Activated CD8-positive, alpha-beta memory T cell treated with anti-CD3 and anti-CD28 coated beads, Interleukin-2, amount 50 U/mL, for 1 hour (primary cell): ENCODE results near the gene PDE4D.
"Not testable (repeated sequence)": the region's sequence is repeated elsewhere in the genome, so short reads cannot be mapped to it uniquely, and the experiment has no call there.

ENCODE experiments used
- DNase-seq: peaks from one replicate; pipeline ENCODE4 v3.0.0-alpha.2; 2020; ENCODE audit errors: extremely low read depth

PDE4D gene

DNA sequence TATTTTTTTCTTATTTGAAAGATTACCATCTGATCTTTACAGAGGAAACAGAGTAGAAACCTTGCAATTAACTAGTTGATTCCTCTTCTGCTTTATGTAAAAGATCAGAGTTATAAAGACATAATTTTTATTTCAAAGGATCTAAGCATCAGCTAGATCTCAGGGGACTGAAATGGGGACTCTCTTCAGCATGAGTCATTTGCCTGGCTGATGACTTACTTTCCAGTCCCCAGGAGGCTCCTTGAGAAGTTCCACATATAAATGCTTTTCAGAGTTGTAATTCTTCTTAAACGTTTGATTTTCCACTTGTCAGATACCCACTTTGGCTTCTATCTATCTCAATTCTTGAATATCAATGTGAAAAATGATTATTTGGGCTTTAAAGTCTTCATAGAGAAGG lies 921.2 kb downstream of the PDE4D start:
- DNase-seq, result no peak

DNA sequence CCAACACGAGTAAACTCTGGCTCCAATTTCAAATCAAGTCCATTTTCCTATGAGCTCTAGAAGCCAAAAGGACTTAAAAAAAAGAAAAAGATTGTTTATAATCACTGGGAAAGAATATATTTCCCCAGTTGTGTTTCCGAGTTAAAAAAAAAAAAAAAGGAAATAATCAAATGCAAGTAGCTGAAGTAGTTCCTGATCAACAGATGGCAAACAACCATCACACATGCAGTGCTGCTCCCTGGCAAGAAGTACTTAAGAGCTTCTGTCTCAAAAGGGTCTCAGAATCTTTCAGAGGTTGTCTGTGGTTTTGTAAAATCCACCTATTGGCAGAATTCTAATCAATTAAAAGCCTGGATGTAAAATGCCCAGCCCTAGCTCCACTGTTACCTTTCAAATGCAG lies 922.8 kb downstream of the PDE4D start:
- no peak for DNase-seq

DNA sequence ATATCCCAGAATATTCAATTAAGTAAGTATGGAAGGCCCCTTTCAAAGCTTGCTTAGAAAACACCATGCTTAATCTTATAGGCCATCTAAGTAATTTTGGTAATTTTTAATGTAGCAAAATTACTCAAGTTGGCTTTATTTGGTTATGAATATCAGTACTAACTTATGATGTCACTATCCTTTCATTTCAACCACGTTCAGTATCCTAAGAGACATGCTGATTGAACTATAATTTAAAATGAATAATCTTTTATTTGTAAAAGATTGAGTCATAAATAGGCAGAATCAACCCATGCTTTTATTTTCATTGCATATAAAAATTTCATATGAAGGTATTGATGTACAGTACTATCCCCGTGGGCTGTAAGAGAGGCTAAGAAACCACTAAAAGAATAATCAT lies 923.7 kb downstream of the PDE4D start:
- DNase-seq, result no peak

DNA sequence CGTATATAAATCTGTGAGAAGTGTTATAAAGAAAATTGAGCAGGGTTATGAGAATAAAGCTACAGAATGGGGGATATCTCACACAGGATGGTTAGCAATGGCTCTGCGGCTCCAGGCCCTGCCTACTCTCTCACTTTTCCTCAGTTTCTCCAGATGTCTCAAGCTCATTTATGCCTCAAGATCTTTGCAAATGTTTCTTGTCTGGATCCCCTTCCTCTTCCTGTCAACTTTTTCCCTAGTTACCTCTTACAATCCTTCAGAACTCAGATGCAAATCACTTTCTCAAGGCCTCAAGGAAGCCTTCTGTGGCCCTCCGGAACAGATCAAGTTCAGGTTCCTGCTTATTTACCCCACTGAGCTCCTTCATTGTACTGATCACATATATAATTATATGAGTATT lies 924.3 kb downstream of the PDE4D start:
- no peak for DNase-seq

DNA sequence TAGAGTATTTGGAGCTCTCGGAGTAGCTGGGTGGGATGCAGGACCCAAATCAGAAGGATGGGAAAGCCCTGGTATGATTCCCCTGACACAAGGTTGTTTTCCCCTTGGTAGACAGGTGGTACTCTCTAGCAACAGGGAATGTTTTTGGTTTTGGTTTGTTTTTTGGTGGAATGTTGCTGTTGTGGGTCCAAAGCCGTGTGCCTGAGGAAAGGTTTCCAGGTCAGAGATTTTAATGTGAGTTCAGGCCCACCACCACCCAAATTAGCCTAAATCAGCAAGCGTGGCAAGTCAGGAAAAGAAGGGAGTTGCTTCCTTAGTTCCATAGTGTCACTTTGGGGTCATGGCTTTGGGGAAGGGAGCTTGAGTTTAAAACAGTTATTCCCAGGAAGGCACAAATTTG lies 925.2 kb downstream of the PDE4D start:
- no peak for DNase-seq

DNA sequence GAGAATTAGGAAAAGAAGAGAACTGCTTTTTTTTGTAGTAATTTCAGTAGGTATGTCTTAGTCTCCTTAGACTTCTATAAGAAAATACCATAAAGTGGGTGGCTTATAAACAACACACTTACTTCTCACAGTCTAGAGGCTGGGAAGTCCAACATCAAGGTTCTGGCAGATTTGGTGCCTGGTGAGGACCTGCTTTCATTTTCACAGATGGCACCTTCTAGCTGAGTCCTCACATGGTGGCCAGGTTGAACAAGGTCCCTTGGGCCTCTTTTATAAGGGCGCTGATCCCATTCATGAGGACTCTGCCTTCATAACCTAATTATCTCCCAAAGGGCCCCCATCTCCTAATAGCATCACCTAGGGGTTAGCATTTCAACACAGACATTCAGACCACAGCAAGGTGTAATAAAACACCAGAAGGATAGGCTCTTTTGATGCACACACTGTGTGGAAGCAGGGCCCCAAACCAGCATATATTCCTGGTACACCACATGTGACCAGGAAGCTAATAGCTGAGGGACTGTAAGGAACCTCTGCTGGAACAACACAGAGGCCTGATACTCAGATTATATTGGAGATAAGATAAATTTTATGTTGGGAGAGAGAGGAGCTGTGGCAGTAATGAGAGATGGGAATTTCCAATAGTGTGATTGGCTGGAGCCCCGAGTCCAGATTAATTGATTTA lies 925.8 kb downstream of the PDE4D start:
- DNase-seq, result no peak

DNA sequence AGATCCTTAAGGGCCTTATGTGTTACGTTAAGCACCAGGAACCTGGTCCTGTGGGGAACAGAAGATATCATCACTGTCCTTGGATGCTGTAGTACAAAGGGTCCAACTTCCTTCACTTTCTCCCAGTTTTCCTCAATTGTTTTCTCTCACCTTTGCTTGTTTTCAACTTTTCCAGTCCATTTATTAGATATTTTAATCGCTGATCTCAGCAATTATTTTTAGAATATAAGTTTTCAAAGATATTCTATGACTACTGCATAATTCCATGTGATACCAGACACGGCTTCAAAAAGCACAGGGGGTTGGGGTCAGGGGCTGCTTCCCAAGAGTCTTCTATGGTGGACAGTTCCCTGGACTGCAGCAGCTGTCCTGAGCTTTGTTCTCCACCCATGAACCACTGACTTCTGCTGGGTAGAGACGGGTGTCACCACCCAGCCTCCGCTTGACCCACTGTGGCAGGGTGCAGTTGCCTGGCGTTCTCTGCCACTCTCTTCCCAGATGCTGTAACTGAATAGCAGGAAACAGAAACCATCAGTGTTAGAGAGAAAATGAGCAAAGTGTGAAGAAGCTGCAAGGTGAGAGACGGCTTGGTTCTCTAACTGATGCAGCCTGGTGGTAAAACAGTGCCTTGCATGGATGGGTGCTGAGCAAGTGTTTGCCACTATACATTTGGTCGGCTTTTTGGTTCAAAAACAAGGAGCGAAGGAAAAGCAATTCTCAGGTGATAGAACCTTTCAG lies 927.7 kb downstream of the PDE4D start:
- DNase-seq, result no peak

DNA sequence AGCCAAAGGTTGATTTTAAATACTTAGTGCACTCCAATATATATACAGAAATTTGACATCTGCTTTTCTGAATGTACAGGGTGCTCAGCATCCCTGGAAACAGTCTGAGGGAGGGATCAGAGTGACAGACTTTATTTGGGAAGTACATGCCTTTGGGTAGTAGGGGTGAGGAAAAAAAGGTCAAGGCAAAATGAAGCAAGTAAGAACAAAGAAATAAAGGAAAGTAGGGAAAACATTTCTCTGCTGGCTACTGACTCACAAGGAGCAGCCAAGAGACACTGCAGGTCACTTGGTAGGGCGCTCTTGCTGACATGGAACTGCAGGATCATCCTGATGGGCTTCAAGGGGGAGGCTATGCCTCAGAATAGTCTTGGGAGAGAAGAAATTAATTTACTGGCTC lies 929.7 kb downstream of the PDE4D start:
- DNase-seq, result no peak

DNA sequence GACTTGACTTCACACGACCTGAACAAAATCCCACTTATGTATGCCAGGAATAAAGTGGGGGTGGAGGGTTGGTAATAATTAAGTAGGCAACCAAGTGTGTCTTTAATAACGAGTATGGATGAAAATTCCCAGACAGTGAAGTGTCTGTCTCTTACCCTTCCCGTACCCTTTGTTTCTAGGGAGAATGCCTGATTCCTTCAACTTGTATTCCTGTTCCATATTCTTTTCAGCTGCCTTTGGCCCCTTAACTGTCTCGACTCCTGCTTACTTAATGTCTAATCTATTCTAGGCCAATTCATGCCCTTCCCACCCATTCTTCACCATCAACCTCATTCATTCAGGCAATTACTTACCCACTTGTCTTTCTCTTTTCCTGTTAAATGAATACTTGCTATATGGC lies 930.2 kb downstream of the PDE4D start:
- no peak for DNase-seq

DNA sequence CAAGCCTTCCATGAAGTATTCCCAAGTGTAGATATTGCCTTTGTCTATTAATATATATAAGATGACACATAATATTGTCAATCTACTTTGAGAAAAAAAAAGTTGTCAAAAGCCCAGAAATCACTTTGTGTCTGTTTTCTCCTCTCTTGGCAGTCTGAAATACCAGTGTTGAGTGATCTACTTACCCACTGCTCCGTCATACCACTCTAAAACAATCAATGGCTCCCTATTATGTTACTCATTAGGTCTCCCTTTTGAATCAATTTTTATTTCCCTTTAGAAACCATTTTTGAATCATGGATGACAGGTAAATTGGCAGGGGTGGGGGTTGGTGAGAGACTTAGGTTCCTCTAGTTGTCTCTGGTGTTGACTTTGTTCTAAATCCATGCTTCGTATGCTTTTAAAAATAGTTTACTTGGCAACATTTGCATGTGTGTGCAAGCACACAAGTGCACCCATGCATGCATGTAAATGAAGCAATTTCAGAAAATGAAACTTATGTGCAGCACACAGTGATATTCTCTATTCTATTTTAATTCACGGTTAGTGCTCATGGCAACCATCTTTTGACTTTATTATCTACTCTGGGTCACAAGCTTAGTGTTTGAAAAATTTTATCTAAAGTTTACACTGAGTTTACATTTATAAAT lies 931.8 kb downstream of the PDE4D start:
- DNase-seq, result no peak

DNA sequence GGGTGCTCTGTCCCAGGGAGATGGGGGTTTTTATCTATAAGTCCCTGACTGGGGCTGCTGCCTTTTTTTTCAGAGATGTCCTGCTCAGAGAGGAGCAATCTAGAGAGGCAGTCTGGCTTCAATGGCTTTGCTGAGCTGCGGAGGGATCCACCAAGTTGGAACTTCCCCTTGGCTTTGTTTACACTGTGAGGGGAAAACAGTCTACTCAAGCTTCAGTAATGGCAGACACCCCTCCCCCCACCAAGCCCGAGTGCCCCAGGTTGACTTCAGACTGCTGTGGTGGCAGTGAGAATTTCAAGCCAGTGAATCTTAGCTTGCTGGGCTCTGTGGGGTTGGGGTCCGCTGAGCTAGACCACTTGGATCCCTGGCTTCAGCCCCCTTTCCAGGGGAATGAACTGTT lies 934.8 kb downstream of the PDE4D start:
- no peak for DNase-seq

DNA sequence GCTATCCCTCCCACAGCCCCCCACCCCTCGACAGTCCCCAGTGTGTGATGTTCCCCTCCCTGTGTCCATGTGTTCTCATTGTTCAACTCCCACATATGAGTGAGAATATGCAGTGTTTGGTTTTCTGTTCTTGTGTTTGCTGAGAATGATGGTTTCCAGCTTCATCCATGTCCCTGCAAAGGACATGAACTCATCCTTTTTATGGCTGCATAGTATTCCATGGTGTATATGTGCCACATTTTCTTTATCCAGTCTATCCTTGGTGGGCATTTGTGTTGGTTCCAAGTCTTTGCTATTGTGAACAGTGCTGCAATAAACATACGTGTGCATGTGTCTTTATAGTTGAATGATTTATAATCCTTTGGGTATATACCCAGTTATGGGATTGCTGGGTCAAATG lies 940.3 kb downstream of the PDE4D start:
- not testable (repeated sequence) for DNase-seq

DNA sequence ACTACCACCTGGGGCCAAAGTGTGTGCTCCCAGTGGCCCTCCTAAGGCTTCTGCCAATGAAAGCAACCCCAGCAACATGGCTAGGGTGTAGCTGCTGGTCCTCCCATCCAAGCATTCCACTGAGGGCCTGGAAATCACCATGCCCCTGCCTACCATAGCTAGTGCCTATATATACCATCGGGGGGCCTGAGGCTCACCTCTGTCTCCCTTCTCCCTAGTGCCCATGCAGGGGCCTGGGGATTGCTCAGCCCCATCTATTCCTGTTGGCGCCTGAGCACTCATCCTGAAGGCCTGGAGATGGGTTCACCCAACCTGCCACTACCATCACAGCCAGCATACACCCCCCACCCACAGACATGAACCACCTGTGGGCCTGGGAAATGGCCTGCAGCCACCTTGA lies 943.3 kb downstream of the PDE4D start:
- DNase-seq, result no peak

DNA sequence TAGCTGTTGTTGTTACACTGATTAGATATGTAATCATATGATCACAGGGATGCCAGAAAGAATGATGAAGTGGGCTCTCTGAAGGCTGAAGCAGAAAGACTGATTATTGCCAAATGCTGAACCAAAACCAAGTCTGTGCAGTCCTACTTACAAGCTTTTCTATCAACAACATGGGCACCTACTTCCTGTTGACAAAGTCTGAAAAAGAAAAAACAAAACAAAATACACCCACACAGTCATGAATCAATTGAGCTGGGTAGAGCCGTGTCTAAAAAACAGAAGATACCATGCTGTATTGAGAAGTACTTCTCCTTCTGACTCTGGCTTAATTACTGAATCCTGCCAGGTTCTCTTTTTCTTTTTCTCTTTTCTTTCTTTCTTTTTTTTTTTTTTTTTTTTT lies 947.3 kb downstream of the PDE4D start:
- no peak for DNase-seq

DNA sequence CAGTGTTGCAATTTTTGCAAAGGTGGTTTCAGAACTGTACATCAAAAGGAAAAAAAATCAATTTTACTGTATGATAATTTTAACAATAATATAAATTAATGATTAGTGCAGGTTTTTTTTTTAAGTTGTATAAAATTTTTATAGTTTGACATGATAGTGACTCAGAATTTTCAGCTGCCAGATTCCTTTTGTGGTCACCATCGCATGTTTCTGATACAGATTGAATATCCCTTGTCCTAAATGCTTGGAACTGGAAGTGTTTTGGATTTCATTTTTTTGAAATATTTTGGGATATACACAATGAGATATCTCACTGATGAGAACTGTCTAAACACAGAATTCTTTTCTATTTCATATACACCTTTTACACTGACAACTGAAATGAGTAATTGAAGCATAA lies 949.3 kb downstream of the PDE4D start:
- no peak for DNase-seq

DNA sequence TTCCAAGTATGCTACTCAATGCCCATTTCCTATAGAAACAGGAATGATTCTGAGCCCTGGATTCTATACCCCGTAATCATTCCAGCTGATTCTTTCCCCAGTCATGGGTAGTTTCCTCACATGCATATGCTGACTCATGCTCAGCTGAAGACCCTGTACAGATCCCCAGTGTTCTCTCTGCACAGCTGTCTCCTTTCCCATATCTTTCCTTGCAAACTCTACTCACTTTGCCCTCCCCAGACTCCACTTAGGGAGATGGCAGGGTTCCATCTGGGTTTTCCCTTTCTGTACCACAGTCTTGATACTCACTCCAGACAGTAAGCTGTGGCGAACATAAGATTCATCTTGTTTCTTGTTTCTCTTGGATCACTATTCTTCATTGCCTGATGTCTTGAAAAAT lies 953.1 kb downstream of the PDE4D start:
- no peak for DNase-seq

DNA sequence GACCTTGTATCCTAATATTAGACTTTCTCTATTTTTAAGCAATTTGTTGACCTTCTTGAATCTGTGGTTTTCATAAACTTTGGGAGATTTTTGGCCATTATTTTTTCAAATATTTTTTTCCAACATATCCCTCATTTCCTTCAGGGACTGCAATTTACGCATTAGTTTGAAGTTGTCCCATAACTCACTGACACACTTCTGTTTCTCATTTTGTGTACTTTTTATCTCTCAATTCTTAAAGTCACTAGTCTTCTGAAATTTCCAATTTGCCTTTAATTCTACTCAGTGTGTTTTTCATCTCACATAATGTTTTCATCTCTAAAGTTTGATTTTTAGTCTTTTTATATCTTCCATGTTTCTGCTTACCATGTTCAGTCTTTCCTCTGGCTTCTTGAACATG lies 953.9 kb downstream of the PDE4D start:
- no peak for DNase-seq

DNA sequence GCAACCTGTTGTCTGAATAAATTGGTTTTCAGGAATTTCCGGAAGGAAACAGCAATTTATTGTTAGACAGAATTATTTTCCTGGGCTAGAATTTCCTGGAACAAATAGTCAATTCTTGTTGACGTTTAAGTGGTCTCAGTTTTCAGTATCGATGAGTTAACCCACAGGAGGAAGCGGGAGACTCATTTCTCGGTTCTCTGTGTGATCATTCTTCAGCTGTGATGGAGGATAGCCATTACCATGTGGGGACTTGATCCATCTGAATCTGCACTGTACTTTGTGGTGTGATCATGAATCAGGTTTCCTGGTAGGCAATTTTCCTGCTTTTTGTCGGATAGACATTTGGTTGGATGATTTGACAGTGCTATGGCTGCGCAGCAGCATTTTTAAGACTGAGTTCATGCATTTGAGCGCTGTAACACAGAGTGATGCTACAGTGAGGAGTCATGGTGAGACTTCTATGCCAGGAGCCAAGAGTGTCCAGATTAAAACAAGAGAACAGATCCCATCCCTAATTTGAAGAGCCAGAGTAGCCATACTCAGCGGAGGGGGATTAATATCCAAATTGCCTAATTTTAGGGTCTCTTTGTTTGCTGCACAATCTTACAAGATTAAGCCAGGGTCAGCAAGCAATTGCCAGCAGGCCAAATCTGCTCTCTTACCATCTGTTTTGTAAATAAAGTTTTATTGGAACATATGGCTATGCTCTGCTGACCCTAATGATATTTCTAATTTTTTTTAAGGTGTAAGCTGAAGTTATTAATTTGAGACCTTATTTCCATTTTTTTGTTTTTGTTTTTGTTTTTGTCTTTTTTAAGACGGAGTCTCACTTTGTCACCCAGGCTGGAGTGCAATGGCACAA lies 954.7 kb downstream of the PDE4D start:
- no peak for DNase-seq

DNA sequence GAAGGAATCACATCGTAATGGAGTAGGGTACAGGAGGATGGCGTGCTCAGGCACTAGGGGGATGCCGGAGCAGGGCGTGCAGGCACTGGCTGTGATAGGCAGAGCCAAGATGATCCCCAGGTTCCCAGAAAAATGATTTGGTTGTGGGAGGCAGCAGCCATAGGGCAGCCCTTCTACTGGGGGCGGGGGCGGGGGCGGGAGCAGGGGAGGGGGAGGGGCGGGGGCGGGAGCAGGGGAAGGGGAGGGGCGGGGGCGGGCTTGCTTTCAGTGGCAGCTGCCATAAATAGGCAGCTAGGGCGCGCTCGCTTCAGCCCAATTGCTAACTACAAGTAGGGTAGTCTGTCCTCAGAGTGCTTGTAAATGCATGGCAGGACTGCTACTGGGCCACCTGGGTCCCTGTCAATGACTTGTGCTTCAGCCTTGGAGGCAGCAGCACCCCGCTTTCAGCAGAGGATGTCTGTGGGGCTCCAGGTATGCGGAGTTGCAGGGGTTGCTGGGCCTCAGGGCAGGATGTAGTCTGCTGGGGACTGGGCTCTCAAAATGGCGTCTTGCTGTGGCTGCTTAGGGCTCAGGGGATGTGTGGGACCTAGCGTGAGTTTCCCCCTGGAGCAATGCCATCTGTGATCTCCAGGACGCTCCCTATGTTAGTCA lies 956.4 kb downstream of the PDE4D start:
- DNase-seq, result no peak

DNA sequence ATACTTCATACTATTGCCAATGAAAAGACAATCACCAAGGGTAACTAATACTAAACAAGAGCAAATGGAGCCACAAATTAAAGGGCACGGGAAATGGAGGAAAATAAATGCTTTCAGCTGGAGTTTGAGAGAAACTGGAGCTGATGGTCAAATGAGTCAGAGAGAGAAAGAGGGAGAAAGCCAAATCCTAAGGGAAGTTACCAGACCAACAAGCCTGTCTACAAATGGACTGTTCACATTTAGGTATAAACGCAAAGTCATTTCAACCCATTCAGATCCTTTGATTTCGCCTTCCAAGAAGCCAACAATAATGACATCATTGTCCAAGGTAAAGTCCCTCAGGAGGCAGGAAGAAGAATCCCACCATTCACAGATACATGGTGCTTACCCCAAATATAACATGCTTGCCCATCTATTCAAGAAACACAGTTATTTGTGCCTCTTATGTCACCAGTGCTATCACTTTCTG lies 958.9 kb downstream of the PDE4D start:
- no peak for DNase-seq

DNA sequence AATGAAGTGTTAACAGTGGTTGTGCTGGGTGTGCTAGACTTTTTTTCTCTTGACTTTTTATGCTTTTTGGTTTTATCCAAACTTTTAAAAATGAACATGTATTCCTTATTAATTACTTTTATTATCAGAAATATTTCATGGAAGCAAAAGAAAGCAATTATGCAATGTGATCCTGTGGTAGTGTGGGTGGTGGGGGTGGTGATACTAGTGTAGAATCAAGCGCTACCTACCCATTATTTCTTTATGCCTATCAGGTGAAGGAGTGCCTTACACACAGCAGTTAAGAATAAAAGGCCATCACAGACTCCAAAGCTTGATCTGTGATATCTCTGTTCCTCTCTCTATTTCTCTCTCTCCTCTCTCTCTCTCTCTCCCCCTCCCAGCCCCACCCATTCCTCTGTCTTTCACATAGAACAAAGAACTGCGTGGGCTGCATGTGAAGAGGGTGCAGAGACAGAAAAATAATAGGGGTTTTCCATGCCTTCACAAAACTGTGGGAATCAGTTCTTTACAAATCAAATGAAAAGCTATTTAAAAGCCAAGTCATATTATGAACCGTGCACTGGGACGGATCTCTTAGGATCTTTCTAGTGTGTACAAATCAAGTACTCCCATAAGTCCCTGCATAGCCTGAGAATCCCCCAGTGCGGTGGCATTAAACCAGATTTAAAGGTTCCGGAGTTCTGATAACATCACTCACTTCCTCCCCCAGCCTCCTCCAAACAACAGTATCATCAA lies 959.5 kb downstream of the PDE4D start:
- DNase-seq, result peak; percentile 5
